HG03175 (cell line): Measurements from ENCODE around the gene PRR33.

ENCODE experiments used
- ATAC-seq: cut with Tn5 transposase; IDR thresholded peaks from one replicate; pipeline ENCODE4 v1.9.1; 2021; ENCODE audit warnings: mild to moderate bottlenecking, moderate library complexity; ENCODE audit not compliant: unreplicated experiment

Gene PRR33

GRCh38 chr11:1852271-1852876, 39.3 kb downstream of the PRR33 start:
- no peak for ATAC-seq

GRCh38 chr11:1851468-1852180, 40.1 kb downstream of the PRR33 start:
- ATAC-seq: no peak

GRCh38 chr11:1848640-1849430, 42.9 kb downstream of the PRR33 start:
- ATAC-seq: no peak

GRCh38 chr11:1847926-1848639, 43.6 kb downstream of the PRR33 start:
- ATAC-seq: no peak

- no peak for ATAC-seq
Observed at GRCh38 chr11:1847006-1847735, 44.5 kb downstream of the PRR33 start.

- ATAC-seq: no peak
Observed at GRCh38 chr11:1846453-1846932, 45.2 kb downstream of the PRR33 start.

GRCh38 chr11:1845561-1846452, 45.9 kb downstream of the PRR33 start:
- ATAC-seq: no peak

- ATAC-seq: no peak
Observed at GRCh38 chr11:1845095-1845429, 46.6 kb downstream of the PRR33 start.

GRCh38 chr11:1844221-1845094, 47.2 kb downstream of the PRR33 start:
- no peak for ATAC-seq

- ATAC-seq: no peak
Observed at GRCh38 chr11:1843796-1844195, 47.9 kb downstream of the PRR33 start.

- ATAC-seq: no peak
Observed at GRCh38 chr11:1843098-1843473, 48.6 kb downstream of the PRR33 start.

- no peak for ATAC-seq
Observed at GRCh38 chr11:1842149-1843097, 49.3 kb downstream of the PRR33 start.

- ATAC-seq: no peak
Observed at GRCh38 chr11:1841511-1842148, 50.1 kb downstream of the PRR33 start.

- no peak for ATAC-seq
Observed at GRCh38 chr11:1840780-1841480, 50.8 kb downstream of the PRR33 start.

- peak; percentile 46 for ATAC-seq
Observed at GRCh38 chr11:1839924-1840779, 51.5 kb downstream of the PRR33 start.
